ENCODE measurements around the gene SDHAF2. TPM values are rescaled to one million over a fixed set of nuclear protein-coding genes. Genes with fewer than 3 reads are reported as not detected.

SDHAF2 gene
- polyA plus RNA-seq, 3 donors: 45.5 to 70.2 (median 64.8) TPM

DNA sequence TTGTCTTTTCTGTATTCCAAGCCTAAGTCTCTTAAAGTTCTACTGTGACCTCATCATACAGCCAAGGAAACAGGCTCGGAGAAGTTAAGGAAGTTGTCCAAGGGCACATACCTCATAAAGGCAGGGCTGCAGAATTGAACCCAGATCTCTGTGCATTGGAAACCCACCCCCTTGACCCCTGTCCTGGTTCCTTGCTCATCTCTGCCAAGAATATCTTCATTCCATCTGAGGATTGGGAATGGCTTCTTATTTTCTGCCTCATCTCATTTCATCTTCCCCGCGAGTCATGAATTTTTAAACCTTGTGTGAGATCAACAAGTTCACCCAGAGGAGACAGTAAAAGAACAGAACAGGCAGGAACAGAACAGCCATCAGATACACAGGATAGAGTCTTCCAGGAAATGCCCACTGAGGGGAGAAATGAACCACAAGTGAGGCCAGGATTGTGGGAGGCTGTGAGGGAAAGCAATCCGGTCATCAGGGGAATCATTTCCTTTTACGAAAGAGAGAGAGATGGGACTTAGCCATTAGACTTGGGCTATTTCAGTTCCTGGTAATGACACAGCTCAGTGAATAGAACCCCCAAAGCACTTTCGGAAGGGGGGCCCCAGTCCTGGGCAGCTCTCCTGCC is 44.2 kb downstream of the SDHAF2 start:
- Histone ChIP-seq H3K36me3 (replicated peaks in 1 of 2; ENCODE audit: control insufficient read depth in 1 of 2, insufficient read depth in 2 of 2, low read length in 2 of 2) (peaks cover 19 to 32% of the 10 kb centered on the region in 2 donors), H4K20me1 (ENCODE audit: insufficient read depth, low read length) (no peaks in the 10 kb centered on the region), H2AFZ (ENCODE audit: insufficient read depth, low read depth, low read length, poor library complexity, severe bottlenecking) (no peak overlapping the region), H3K27me3 (ENCODE audit: control insufficient read depth in 2 of 2, insufficient read depth in 2 of 2, low read length in 2 of 2) (no peaks in the 10 kb centered on the region), H3K9me3 (replicated peaks in 1 of 2; ENCODE audit: control insufficient read depth in 1 of 2, insufficient read depth in 1 of 2, low read length in 2 of 2) (no peaks in the 10 kb centered on the region), H3K9ac (ENCODE audit: insufficient read depth, low read length, poor library complexity, severe bottlenecking) (no peak overlapping the region), H3K4me2 (replicated peaks; ENCODE audit: extremely low read depth, low read length, poor library complexity, severe bottlenecking) (no peak overlapping the region), H3K4me1 (ENCODE audit: control insufficient read depth in 1 of 2, insufficient read depth in 2 of 2, low read length in 2 of 2) (no peaks in the 10 kb centered on the region), H3K27ac (ENCODE audit: low read depth in 1 of 2, low read length in 2 of 2) (no peak overlapping the region), H3K4me3 (replicated peaks in 1 of 3; ENCODE audit: low read depth in 2 of 3, low read length in 3 of 3) (no peak overlapping the region), H3K79me2 (ENCODE audit: insufficient read depth, low read length) (no peaks in the 10 kb centered on the region)
- intact Hi-C loops (cut with micrococcal nuclease): no loop called here
- Mint-ChIP-seq H3K4me1 (no peaks in the 10 kb centered on the region), H3K9me3 (peaks cover 0 to 3% (median 0%) of the 10 kb centered on the region in 7 donors), H3K27ac (no peak overlapping the region), H3K36me3 (peaks cover 28 to 32% of the 10 kb centered on the region in 2 donors), H3K4me3 (no peak overlapping the region), H3K27me3 (ENCODE audit: low read depth in 3 of 3) (peaks cover 0 to 3% (median 2%) of the 10 kb centered on the region in 3 donors)
- TF ChIP-seq, protein P1, sequence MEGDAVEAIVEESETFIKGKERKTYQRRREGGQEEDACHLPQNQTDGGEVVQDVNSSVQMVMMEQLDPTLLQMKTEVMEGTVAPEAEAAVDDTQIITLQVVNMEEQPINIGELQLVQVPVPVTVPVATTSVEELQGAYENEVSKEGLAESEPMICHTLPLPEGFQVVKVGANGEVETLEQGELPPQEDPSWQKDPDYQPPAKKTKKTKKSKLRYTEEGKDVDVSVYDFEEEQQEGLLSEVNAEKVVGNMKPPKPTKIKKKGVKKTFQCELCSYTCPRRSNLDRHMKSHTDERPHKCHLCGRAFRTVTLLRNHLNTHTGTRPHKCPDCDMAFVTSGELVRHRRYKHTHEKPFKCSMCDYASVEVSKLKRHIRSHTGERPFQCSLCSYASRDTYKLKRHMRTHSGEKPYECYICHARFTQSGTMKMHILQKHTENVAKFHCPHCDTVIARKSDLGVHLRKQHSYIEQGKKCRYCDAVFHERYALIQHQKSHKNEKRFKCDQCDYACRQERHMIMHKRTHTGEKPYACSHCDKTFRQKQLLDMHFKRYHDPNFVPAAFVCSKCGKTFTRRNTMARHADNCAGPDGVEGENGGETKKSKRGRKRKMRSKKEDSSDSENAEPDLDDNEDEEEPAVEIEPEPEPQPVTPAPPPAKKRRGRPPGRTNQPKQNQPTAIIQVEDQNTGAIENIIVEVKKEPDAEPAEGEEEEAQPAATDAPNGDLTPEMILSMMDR (IDR thresholded peaks at IDR 0.05): no peak
- WGBS (ENCODE audit: insufficient coverage): 78% methylated on average over 4 of the region's 6 CpGs
- no peak for DNase-seq

DNA sequence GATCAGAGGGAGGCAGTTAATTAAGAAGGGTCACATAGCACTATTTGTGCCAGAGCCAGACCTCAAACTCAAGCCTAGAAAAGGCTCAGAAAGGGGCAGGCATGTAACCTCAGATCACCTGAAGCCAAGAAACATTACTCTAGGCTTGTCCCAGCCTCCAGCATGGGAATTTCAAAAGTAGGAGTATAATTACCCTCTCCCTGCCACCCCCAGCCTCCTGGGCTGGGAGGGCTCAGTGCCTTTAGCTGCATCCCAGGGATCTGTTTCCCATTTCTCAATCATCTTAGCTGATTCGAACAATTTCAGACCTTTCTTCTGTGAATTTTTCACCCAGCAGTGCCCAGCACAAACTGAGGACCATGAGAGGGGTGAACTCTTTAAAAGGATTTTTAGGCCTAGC is 45.5 kb downstream of the SDHAF2 start:
- Histone ChIP-seq H3K79me2 (ENCODE audit: insufficient read depth, low read length) (no peaks in the 10 kb centered on the region), H3K27me3 (ENCODE audit: control insufficient read depth in 2 of 2, insufficient read depth in 2 of 2, low read length in 2 of 2) (no peaks in the 10 kb centered on the region), H3K4me2 (replicated peaks; ENCODE audit: extremely low read depth, low read length, poor library complexity, severe bottlenecking) (no peak overlapping the region), H3K9ac (ENCODE audit: insufficient read depth, low read length, poor library complexity, severe bottlenecking) (no peak overlapping the region), H4K20me1 (ENCODE audit: insufficient read depth, low read length) (no peaks in the 10 kb centered on the region), H2AFZ (ENCODE audit: insufficient read depth, low read depth, low read length, poor library complexity, severe bottlenecking) (no peak overlapping the region), H3K27ac (ENCODE audit: low read depth in 1 of 2, low read length in 2 of 2) (no peak overlapping the region), H3K4me1 (ENCODE audit: control insufficient read depth in 1 of 2, insufficient read depth in 2 of 2, low read length in 2 of 2) (no peaks in the 10 kb centered on the region), H3K4me3 (replicated peaks in 1 of 3; ENCODE audit: low read depth in 2 of 3, low read length in 3 of 3) (no peak overlapping the region), H3K9me3 (replicated peaks in 1 of 2; ENCODE audit: control insufficient read depth in 1 of 2, insufficient read depth in 1 of 2, low read length in 2 of 2) (no peaks in the 10 kb centered on the region), H3K36me3 (replicated peaks in 1 of 2; ENCODE audit: control insufficient read depth in 1 of 2, insufficient read depth in 2 of 2, low read length in 2 of 2) (peaks cover 16 to 29% of the 10 kb centered on the region in 2 donors)
- Mint-ChIP-seq H3K27ac (no peak overlapping the region), H3K36me3 (peaks cover 23% of the 10 kb centered on the region in 2 donors), H3K4me1 (no peaks in the 10 kb centered on the region), H3K9me3 (peaks cover 0 to 3% (median 0%) of the 10 kb centered on the region in 7 donors), H3K27me3 (ENCODE audit: low read depth in 3 of 3) (peaks cover 0 to 3% (median 2%) of the 10 kb centered on the region in 3 donors), H3K4me3 (no peak overlapping the region)
- no peak for DNase-seq
- no CpG with 5 or more reads among the region's 1 CpG for WGBS (ENCODE audit: insufficient coverage)
- TF ChIP-seq, protein P1 (IDR thresholded peaks at IDR 0.05): no peak
- intact Hi-C loops (cut with micrococcal nuclease): loop anchor here (5.0 kb wide), 2 partner anchors 42 to 162 kb away; no protein-coding TSS in a partner anchor
